Transverse colon (tissue), 4 donors: ENCODE results near the gene HHIP. TPM values are rescaled to one million over a fixed set of nuclear protein-coding genes. Genes with fewer than 3 reads are reported as not detected.

ENCODE experiments used
- DNase-seq: peaks from one replicate; pipeline ENCODE4 v3.0.0-alpha.2; 2019
- H3K27ac ChIP-seq, 4 donors: fragments of 200-600 bp; sonication (generic); 2 replicates each; pipeline ENCODE4 v1.5.1; 2016 to 2018; ENCODE audit warnings: inconsistent platforms in 4 of 4
- H3K27me3 ChIP-seq: fragments of 200-600 bp; sonication (generic); 2 replicates; pipeline ENCODE4 v1.5.1; 2017; ENCODE audit warnings: inconsistent platforms
- H3K36me3 ChIP-seq, 4 donors: fragments of 200-600 bp; sonication (generic); 2 replicates each; pipeline ENCODE4 v1.5.1; 2017 to 2019; ENCODE audit warnings: inconsistent platforms in 4 of 4
- H3K4me1 ChIP-seq, 4 donors: fragments of 200-600 bp; sonication (generic); 2 replicates each; pipeline ENCODE4 v1.5.1; 2017 to 2020; ENCODE audit warnings: inconsistent platforms in 4 of 4
- H3K4me3 ChIP-seq, 4 donors: fragments of 200-600 bp; sonication (generic); 1 replicate in 1 of 4; 2 replicates in 3 of 4; pipeline versions ENCODE4 v1.5.1 to v1.6.1; 2017 to 2019; ENCODE audit warnings: inconsistent platforms in 4 of 4
- H3K9me3 ChIP-seq, 2 donors: fragments of 200-600 bp; sonication (generic); 2 replicates each; pipeline ENCODE4 v1.5.1; 2017 to 2019; ENCODE audit warnings: inconsistent platforms in 2 of 2
- CTCF ChIP-seq, 5 experiments: fragments of 200-600 bp in 3 of 5; fragments of 450-650 bp in 2 of 5; sonication (generic) in 3 of 5; IDR thresholded peaks; 1 replicate in 2 of 5; 2 replicates in 3 of 5; pipeline ENCODE4 v1.5.1; 2016 to 2017; ENCODE audit warnings: antibody characterized with exemption in 5 of 5, inconsistent platforms in 3 of 5, mild to moderate bottlenecking in 2 of 5, moderate library complexity in 1 of 5
- EP300 ChIP-seq: sonication (generic); formaldehyde crosslinking; IDR thresholded peaks from one replicate; pipeline ENCODE4 v1.6.1; 2017; ENCODE audit warnings: antibody characterized with exemption, low read depth
- POLR2A ChIP-seq: fragments of 450-650 bp; IDR thresholded peaks from one replicate; pipeline ENCODE4 v1.6.1; 2016; ENCODE audit warnings: antibody characterized with exemption, mild to moderate bottlenecking, moderate library complexity
- POLR2AphosphoS5 ChIP-seq, 3 donors: sonication (generic); formaldehyde crosslinking; IDR thresholded peaks; one replicate each; pipeline ENCODE4 v1.6.1; 2016; ENCODE audit warnings: antibody characterized with exemption in 3 of 3
- WGBS, 2 donors: methylation state at CpG; one replicate each; pipeline ENCODE4 v1.1.5; 2018; ENCODE audit warnings: low coverage in 1 of 2; 5-methylcytosine and 5-hydroxymethylcytosine counted together
- in situ Hi-C, 4 donors: fragments of 200-750 bp; cut with MboI; loops; one replicate each; pipeline versions ENCODE4 v1.15.0 to v1.15.1; 2017; ENCODE audit warnings: low sequenced_read_pairs in 3 of 4, low pct_ligation_motif_present in 1 of 4, low pct_unique_long_range_greater_than_20kb in 1 of 4
- intact Hi-C: fragments of 100-400 bp; cut with DNase I; formaldehyde crosslinking; loops from one replicate; pipeline ENCODE4 v1.15.1; 2023; ENCODE audit warnings: low total_unique reads
- total RNA-seq, 4 donors: library from RNA; depleted of rRNA; stranded (reverse); fragments of >200 nt; gene quantifications; one replicate each; pipeline ENCODE4 v1.1.0, GENCODE V29; 2016

Gene HHIP
- total RNA-seq, 4 donors from 2014 or later: 0.20 to 5.9 (median 3.3) TPM

GRCh38 chr4:144649646-144650045, 3.7 kb downstream of the HHIP start:
- WGBS, 2 donors: 80 to 92% methylated on average over 1 of the region's 1 CpG
- Histone ChIP-seq H3K27ac (no peak overlapping the region), H3K9me3 (no peaks in the 10 kb centered on the region), H3K27me3 (peaks cover 63% of the 10 kb centered on the region), H3K4me1 (peaks cover 0 to 18% (median 13%) of the 10 kb centered on the region in 4 donors), H3K36me3 (no peaks in the 10 kb centered on the region), H3K4me3 (no peak overlapping the region)
- no peak for DNase-seq
- intact Hi-C loops (no loop called here), in situ Hi-C loops (no loop called here)
- TF ChIP-seq POLR2AphosphoS5 (IDR thresholded peaks at IDR 0.05): no peak
- no peak for TF ChIP-seq CTCF (IDR thresholded peaks at IDR 0.05)
- no peak for TF ChIP-seq EP300
- no peak for TF ChIP-seq POLR2A

GRCh38 chr4:144650311-144651005, 4.5 kb downstream of the HHIP start:
- intact Hi-C loops (no loop called here), in situ Hi-C loops (no loop called here)
- TF ChIP-seq EP300 (no peak), POLR2AphosphoS5 (IDR thresholded peaks at IDR 0.05) (no peak), POLR2A (no peak), CTCF (IDR thresholded peaks at IDR 0.05) (no peak)
- WGBS, 2 donors: 71 to 86% methylated on average over 5 of the region's 5 CpGs
- H3K4me3 ChIP-seq: no peak overlapping the region
- peaks cover 0 to 14% (median 9%) of the 10 kb centered on the region in 4 donors for H3K4me1 ChIP-seq
- peak overlapping the region in 1 of 4 donors; percentile 7 for H3K27ac ChIP-seq
- DNase-seq: no peak
- H3K27me3 ChIP-seq: peaks cover 55% of the 10 kb centered on the region
- no peaks in the 10 kb centered on the region for H3K9me3 ChIP-seq
- no peaks in the 10 kb centered on the region for H3K36me3 ChIP-seq

GRCh38 chr4:144653781-144654545, 8.0 kb downstream of the HHIP start:
- Histone ChIP-seq H3K36me3 (no peaks in the 10 kb centered on the region), H3K27ac (no peak overlapping the region), H3K4me3 (no peak overlapping the region), H3K4me1 (no peaks in the 10 kb centered on the region), H3K9me3 (no peaks in the 10 kb centered on the region), H3K27me3 (peaks cover 20% of the 10 kb centered on the region)
- in situ Hi-C loops: no loop called here
- DNase-seq: no peak
- TF ChIP-seq CTCF (IDR thresholded peaks at IDR 0.05) (no peak), POLR2AphosphoS5 (IDR thresholded peaks at IDR 0.05) (no peak), EP300 (no peak), POLR2A (no peak)
- 71% methylated on average over 3 to 4 of the region's 4 CpGs for WGBS, 2 donors
- intact Hi-C loops: no loop called here

- H3K27me3 ChIP-seq: peaks cover 4% of the 10 kb centered on the region
- TF ChIP-seq CTCF (IDR thresholded peaks at IDR 0.05) (no peak), POLR2A (no peak), EP300 (no peak), POLR2AphosphoS5 (IDR thresholded peaks at IDR 0.05) (no peak)
- in situ Hi-C loops (no loop called here), intact Hi-C loops (no loop called here)
- no peak overlapping the region for H3K4me3 ChIP-seq
- H3K27ac ChIP-seq: no peak overlapping the region
- H3K36me3 ChIP-seq: no peaks in the 10 kb centered on the region
- H3K9me3 ChIP-seq: no peaks in the 10 kb centered on the region
- 87 to 93% methylated on average over 1 to 2 of the region's 2 CpGs for WGBS, 2 donors
- H3K4me1 ChIP-seq: no peaks in the 10 kb centered on the region
- DNase-seq: no peak
Measured at GRCh38 chr4:144655491-144655890, 9.5 kb downstream of the HHIP start.
